Endothelial cell (in vitro differentiated cells): ENCODE results near the gene COPB2. TPM values are rescaled to one million over a fixed set of nuclear protein-coding genes. Genes with fewer than 3 reads are reported as not detected.

Experiments
- DNase-seq: peaks from one replicate; pipeline ENCODE4 v3.0.0; 2021; ENCODE audit warnings: low spot score
- H3K27ac Mint-ChIP-seq: one replicate; pipeline ENCODE4 v1.8.0; 2021; ENCODE audit warnings: mixed read lengths, inconsistent platforms; ENCODE audit not compliant: unreplicated experiment
- H3K27me3 Mint-ChIP-seq: one replicate; pipeline ENCODE4 v1.8.0; 2021; ENCODE audit warnings: mild to moderate bottlenecking, moderate library complexity, mixed read lengths, inconsistent platforms; ENCODE audit not compliant: unreplicated experiment
- H3K36me3 Mint-ChIP-seq: one replicate; pipeline ENCODE4 v1.8.0; 2021; ENCODE audit warnings: mild to moderate bottlenecking, low read depth, mixed read lengths, inconsistent platforms; ENCODE audit not compliant: unreplicated experiment
- H3K4me1 Mint-ChIP-seq: one replicate; pipeline ENCODE4 v1.8.0; 2021; ENCODE audit warnings: mild to moderate bottlenecking, mixed read lengths, inconsistent platforms; ENCODE audit not compliant: unreplicated experiment
- H3K4me3 Mint-ChIP-seq: one replicate; pipeline ENCODE4 v1.8.0; 2021; ENCODE audit warnings: mild to moderate bottlenecking, mixed read lengths, inconsistent platforms; ENCODE audit not compliant: unreplicated experiment
- H3K9me3 Mint-ChIP-seq: one replicate; pipeline ENCODE4 v1.8.0; 2021; ENCODE audit warnings: mixed read lengths, inconsistent platforms; ENCODE audit not compliant: unreplicated experiment
- total RNA-seq: library from RNA; stranded (reverse); fragmentation: NEBNext Ultra II Directional; extraction: Animal tissue kit (Norgen Biotek cat#: 25700); gene quantifications from one replicate; pipeline ENCODE4 v1.2.1, GENCODE V29; 2021; ENCODE audit not compliant: unreplicated experiment
- TF ChIP-seq, protein P1 (sequence below): fragments of 200-600 bp; sonication (generic); IDR thresholded peaks from one replicate; pipeline ENCODE4 v1.5.0; 2021; ENCODE audit warnings: antibody characterized with exemption; ENCODE audit not compliant: unreplicated experiment

Gene COPB2
- total RNA-seq, 1 donor from 2014 or later: 140 TPM

DNA sequence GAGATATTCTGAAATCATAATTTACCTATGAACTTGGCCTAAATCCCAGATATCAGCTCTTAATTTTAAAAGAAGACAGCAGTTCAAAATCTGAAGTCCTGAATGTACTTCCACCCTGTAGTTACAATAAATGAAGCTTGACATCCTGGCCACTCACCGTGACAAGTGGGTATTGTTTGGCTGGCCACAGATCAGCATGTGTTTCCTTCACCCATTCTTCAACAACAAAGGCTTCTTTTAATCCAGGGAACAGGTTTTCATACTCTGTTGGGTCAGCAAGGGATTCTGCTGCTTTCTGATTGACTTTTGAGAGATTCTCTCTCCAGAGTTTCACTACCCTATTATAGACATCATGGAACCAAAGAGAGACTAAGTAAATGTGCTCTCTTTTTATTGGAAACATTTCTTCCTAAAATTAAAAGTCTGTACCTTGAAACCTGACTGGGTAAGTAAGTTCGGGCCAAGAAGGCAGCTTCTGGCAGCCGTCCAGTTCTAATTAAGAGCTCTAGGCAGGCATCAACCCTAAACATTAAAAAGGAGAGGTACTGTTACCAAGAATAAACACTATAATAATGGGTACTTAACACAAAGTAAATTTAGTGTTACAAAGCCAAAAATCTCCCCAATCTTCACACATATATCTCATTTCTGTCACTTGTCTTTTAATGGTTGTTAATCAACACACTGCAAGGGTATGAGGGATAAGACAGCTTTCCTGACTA, 30.4 kb downstream of the COPB2 start:
- peak overlapping the region; percentile 62 for H3K4me3 Mint-ChIP-seq
- TF ChIP-seq, protein P1, sequence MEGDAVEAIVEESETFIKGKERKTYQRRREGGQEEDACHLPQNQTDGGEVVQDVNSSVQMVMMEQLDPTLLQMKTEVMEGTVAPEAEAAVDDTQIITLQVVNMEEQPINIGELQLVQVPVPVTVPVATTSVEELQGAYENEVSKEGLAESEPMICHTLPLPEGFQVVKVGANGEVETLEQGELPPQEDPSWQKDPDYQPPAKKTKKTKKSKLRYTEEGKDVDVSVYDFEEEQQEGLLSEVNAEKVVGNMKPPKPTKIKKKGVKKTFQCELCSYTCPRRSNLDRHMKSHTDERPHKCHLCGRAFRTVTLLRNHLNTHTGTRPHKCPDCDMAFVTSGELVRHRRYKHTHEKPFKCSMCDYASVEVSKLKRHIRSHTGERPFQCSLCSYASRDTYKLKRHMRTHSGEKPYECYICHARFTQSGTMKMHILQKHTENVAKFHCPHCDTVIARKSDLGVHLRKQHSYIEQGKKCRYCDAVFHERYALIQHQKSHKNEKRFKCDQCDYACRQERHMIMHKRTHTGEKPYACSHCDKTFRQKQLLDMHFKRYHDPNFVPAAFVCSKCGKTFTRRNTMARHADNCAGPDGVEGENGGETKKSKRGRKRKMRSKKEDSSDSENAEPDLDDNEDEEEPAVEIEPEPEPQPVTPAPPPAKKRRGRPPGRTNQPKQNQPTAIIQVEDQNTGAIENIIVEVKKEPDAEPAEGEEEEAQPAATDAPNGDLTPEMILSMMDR: no peak
- H3K9me3 Mint-ChIP-seq: no peaks in the 10 kb centered on the region
- peaks cover 52% of the 10 kb centered on the region for H3K36me3 Mint-ChIP-seq
- H3K27ac Mint-ChIP-seq: peak overlapping the region; percentile 91
- peaks cover 54% of the 10 kb centered on the region for H3K4me1 Mint-ChIP-seq
- DNase-seq: no peak
- no peaks in the 10 kb centered on the region for H3K27me3 Mint-ChIP-seq

DNA sequence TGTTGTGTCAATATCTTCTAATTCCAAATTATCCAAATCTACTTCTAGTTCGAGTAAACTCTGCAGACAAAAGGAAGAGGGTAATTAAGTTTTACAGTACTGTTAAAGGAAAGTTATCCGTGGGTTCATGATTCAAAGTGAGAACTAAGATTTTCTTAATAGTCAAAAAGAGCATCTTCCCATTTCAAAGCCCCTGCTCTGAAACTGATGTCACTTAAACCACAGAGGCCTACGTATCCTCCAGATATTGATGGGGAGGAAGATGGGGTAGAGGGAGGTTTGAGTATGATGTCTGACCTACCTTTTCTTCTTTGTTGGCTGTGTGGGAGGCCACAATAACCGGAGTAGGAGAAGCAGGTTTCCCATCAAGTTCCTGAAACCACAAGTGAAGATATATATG, 31.5 kb downstream of the COPB2 start:
- Mint-ChIP-seq H3K9me3 (no peaks in the 10 kb centered on the region), H3K27me3 (no peaks in the 10 kb centered on the region), H3K36me3 (peaks cover 50% of the 10 kb centered on the region), H3K27ac (peak overlapping the region; percentile 28), H3K4me3 (peak overlapping the region; percentile 40), H3K4me1 (peaks cover 44% of the 10 kb centered on the region)
- TF ChIP-seq, protein P1: no peak
- DNase-seq: no peak

- H3K4me3 Mint-ChIP-seq: peak overlapping the region; percentile 74
- no peaks in the 10 kb centered on the region for H3K9me3 Mint-ChIP-seq
- no peaks in the 10 kb centered on the region for H3K27me3 Mint-ChIP-seq
- H3K4me1 Mint-ChIP-seq: peaks cover 38% of the 10 kb centered on the region
- TF ChIP-seq, protein P1: no peak
- peaks cover 49% of the 10 kb centered on the region for H3K36me3 Mint-ChIP-seq
- DNase-seq: no peak
- peak overlapping the region; percentile 90 for H3K27ac Mint-ChIP-seq
These were observed 33.6 kb downstream of the COPB2 start for GRCh38 chr3:139355891-139356290.

DNA sequence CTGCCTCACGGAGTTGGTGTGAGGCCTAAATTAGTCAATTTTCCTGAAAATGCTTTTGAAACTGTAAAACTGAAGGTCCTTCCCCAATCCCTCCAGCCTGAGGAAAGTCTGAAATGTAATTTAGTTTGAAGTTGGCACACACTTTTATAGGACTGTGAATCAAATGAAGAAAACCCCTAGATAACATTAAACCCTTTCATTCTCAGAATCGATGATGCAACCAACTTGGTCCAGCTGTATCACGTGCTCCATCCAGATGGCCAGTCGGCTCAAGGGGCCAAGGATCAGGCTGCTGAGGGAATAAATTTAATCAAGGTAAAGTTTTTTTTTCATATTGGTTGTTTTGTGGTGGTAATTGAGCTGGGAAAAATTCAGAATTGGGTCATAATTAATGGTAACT, 34.0 kb downstream of the COPB2 start:
- Mint-ChIP-seq H3K36me3 (peaks cover 49% of the 10 kb centered on the region), H3K27me3 (no peaks in the 10 kb centered on the region), H3K4me3 (peak overlapping the region; percentile 74), H3K4me1 (peaks cover 38% of the 10 kb centered on the region), H3K27ac (peak overlapping the region; percentile 90), H3K9me3 (no peaks in the 10 kb centered on the region)
- TF ChIP-seq, protein P1: no peak
- DNase-seq: no peak

GRCh38 chr3:139354661-139355060, 34.8 kb downstream of the COPB2 start:
- TF ChIP-seq, protein P1: no peak
- no peak overlapping the region for H3K4me3 Mint-ChIP-seq
- H3K4me1 Mint-ChIP-seq: peaks cover 38% of the 10 kb centered on the region
- peaks cover 44% of the 10 kb centered on the region for H3K36me3 Mint-ChIP-seq
- no peak overlapping the region for H3K27ac Mint-ChIP-seq
- no peak for DNase-seq
- no peaks in the 10 kb centered on the region for H3K9me3 Mint-ChIP-seq
- no peaks in the 10 kb centered on the region for H3K27me3 Mint-ChIP-seq
